ENCODE data around the gene LRRFIP1.

Gene LRRFIP1

GRCh38 chr2:237637429-237638135 lies 10.2 kb downstream of the LRRFIP1 start:
- TF ChIP-seq, protein P1, sequence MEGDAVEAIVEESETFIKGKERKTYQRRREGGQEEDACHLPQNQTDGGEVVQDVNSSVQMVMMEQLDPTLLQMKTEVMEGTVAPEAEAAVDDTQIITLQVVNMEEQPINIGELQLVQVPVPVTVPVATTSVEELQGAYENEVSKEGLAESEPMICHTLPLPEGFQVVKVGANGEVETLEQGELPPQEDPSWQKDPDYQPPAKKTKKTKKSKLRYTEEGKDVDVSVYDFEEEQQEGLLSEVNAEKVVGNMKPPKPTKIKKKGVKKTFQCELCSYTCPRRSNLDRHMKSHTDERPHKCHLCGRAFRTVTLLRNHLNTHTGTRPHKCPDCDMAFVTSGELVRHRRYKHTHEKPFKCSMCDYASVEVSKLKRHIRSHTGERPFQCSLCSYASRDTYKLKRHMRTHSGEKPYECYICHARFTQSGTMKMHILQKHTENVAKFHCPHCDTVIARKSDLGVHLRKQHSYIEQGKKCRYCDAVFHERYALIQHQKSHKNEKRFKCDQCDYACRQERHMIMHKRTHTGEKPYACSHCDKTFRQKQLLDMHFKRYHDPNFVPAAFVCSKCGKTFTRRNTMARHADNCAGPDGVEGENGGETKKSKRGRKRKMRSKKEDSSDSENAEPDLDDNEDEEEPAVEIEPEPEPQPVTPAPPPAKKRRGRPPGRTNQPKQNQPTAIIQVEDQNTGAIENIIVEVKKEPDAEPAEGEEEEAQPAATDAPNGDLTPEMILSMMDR (IDR thresholded peaks at IDR 0.05; ENCODE audit: borderline replicate concordance, control extremely low read depth, extremely low read depth, insufficient read depth, missing control alignments): no peak
- DNase-seq (ENCODE audit: low spot score): no peak
- in situ Hi-C loops (cut with MboI; ENCODE audit: low sequenced_read_pairs, unreplicated experiment): no loop called here

DNA sequence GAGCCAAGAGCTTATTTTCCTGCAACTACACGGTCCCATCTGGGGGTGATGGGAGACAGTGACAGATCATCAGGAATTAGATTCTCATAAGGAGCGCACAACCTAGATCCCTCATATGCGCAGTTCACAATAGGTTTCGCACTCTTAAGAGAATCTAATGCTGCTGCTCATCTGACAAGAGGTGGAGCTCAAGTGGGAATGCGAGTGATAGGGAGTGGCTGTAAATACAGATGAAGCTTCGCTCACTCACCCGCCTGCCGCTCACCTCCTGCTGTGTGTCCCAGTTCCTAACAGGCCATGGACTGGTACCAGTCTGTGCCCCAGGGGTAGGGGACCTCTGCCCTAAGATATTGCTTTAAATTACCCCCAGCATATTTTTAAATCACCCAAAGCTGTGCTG lies 10.8 kb downstream of the LRRFIP1 start:
- TF ChIP-seq, protein P1 (IDR thresholded peaks at IDR 0.05; ENCODE audit: borderline replicate concordance, control extremely low read depth, extremely low read depth, insufficient read depth, missing control alignments): no peak
- in situ Hi-C loops (cut with MboI; ENCODE audit: low sequenced_read_pairs, unreplicated experiment): no loop called here

GRCh38 chr2:237639052-237639835 lies 11.9 kb downstream of the LRRFIP1 start:
- in situ Hi-C loops (cut with MboI; ENCODE audit: low sequenced_read_pairs, unreplicated experiment): no loop called here
- DNase-seq (ENCODE audit: low spot score): no peak
- TF ChIP-seq, protein P1 (IDR thresholded peaks at IDR 0.05; ENCODE audit: borderline replicate concordance, control extremely low read depth, extremely low read depth, insufficient read depth, missing control alignments): no peak

More for the DNA sequence above, 10.8 kb downstream of the LRRFIP1 start:
- no peak for DNase-seq (ENCODE audit: low spot score)

DNA sequence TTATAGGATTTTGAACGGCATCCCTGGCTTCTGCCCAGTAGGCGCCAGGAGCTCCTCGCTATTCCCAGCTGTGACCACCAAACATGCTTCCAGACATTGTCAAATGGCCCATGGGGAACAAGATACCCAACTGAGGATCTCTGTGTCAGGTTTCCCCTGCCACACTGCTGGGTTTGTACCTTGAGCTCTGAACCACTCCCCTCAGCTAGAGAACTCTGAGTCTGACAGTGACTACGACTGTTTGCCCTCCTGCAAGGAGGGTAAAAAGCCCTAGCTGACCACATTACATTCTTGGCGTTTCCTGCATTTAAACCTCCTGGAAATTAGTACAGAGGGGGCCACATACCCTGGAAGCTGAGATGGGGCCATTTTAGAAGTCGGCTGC lies 12.4 kb downstream of the LRRFIP1 start:
- in situ Hi-C loops (cut with MboI; ENCODE audit: low sequenced_read_pairs, unreplicated experiment): no loop called here
- no peak for DNase-seq (ENCODE audit: low spot score)
- TF ChIP-seq, protein P1 (IDR thresholded peaks at IDR 0.05; ENCODE audit: borderline replicate concordance, control extremely low read depth, extremely low read depth, insufficient read depth, missing control alignments): no peak

DNA sequence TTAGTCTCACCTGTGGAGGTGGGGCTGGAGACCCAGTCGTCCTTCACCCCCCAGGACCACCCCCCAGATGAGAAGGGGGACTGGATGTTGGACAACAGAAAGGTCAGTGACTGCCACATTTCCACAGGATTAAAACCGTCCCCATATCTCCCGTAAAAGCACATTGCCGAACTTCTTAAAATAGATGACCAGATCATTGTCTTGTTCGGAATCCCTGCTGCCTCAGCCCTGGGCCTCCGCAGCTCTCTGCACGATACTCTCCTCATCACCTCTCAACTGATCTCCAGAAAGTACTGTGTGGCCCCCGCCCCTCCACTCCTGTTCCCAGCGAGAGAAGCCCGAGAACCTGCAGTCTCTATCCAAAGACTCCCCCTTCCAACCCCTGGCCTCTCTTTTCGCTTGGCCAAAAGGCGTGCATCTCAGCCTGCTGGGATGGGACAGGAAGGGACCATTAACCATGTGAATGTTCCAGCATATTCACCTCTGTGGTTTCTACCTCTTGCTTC lies 13.2 kb downstream of the LRRFIP1 start:
- in situ Hi-C loops (cut with MboI; ENCODE audit: low sequenced_read_pairs, unreplicated experiment): no loop called here
- DNase-seq (ENCODE audit: low spot score): no peak
- TF ChIP-seq, protein P1 (IDR thresholded peaks at IDR 0.05; ENCODE audit: borderline replicate concordance, control extremely low read depth, extremely low read depth, insufficient read depth, missing control alignments): no peak

- DNase-seq (ENCODE audit: low spot score): no peak
- in situ Hi-C loops (cut with MboI; ENCODE audit: low sequenced_read_pairs, unreplicated experiment): no loop called here
- TF ChIP-seq, protein P1 (IDR thresholded peaks at IDR 0.05; ENCODE audit: borderline replicate concordance, control extremely low read depth, extremely low read depth, insufficient read depth, missing control alignments): no peak
These were observed 14.8 kb downstream of the LRRFIP1 start for GRCh38 chr2:237642038-237642734.
